ENCODE measurements around the gene PTPRM.

PTPRM gene

DNA sequence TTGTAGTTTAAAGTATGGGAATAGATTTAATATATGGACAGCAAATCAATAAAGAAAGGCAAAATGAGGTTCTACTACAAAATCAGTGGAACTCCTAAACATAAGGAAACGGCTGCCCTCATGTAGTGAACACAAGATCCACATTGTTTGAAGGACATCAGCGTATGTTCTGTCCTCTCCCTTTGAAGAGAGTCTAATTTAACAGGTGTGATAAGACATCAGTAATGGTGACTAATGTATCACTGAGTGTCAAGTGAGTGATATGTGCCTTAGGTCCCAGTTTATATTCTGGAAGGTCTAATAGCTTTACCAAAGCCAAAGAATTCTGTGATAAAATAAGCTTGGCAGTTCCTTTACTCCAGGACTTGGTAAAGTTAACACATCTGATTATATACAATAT lies 248.7 kb downstream of the PTPRM start:
- DNase-seq = no peak

DNA sequence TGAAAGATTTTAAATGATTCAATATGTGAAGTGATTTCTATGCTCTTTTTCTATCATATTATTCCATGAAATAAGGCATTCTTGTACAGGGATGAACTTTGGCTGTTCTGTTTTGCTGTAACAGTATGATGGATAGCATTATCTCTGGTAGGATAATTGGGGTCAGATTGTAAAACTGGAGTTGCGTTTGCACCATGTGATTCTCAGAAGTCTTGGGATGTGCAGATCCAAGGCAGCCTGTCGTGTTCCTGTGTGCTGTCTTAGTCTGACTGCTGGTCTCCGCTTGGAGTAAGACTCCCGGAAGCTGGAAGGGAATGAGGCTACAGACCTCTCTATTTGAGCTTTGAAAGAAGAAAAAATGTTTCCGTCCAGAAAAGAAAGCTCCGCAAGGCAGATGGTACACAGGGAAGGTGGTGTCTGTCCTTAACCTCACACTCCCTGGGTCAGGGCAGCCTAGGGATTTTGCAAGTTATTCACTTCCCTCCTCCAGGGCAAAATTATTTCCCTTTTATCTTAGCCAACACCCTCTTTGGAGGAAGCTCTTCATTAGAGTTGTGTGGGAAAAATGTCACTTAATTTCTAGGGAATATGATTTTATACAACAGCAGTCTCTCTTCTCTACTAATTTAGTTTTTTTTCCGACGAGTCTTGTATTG lies 250.6 kb downstream of the PTPRM start:
- no peak for DNase-seq

DNA sequence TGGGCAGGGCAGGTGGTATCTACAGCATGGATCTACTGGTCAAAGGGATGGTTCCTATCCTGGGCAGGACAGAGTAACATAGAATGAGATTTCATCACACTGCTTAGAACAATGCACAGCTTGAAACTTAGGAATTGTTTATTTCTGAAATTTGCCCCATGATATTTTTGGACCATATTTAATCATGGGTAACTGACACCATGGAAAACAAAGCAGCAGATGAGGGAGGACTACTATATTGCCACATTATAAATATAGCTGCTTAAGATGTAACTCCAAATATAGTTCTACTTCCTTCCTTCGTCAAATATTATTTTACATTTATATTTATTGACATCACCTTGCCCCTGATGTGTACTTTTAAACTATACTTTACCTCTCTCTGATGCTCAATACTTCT lies 254.7 kb downstream of the PTPRM start:
- no peak for DNase-seq

DNA sequence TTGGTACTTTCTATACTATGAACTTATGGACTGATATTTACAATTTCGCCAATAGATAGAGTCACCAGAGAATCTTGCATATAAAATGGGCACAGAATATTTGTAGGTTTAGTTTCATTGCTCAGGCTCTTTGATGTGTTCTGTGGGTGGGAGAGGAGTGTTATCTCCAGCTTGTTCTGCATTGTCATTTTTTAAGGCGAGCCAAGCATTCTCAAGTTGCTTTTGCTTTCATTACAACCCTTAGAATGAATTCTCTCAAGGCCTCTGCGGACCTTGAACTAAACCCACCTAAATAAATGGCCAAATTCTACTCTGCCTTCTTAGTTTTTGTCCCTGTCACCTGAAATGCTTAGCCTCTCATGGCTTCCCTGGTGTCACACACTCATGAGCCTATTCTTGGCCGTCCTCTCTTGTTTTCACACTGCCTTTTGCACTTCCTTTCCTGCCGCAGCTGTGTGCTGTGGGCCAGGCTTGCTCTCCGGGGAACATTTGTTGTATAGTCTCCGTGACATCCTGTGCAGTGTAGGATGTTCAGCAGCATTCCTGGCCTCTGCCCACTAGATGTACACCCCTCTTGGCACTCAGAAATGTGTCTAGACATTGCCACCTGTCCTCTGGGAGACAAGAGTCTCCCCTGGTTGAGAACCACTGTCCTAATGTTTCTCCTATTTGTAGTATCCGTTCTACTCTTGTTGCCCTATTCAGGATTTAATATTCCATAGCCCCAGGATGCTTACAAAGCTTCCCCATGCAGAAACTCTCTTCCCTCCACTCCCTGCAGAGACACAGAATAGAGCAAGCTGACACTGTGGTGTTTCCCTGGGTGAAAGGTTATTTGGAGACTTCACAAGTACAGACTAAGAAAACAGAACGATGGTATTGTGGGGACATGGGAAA lies 255.6 kb downstream of the PTPRM start:
- DNase-seq = no peak

DNA sequence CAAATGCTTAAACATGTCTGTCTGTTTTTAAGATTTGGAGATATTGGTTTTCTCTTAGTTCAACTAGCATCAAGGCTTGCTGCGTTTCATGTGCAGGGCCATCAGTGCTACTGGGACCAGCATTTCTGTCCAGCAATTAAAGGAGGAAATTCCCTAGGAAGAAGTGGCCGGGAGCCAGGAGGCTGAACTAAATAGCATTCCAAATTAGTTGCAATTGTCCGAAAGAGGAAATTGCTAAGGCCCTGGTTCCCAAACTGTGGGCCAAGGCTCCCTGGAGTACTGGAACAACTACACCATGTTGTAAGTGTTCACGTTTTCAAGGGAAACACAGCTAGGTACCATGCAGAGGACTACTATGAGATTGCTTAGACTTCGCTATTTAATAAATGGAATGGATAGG lies 257.9 kb downstream of the PTPRM start:
- DNase-seq = no peak

DNA sequence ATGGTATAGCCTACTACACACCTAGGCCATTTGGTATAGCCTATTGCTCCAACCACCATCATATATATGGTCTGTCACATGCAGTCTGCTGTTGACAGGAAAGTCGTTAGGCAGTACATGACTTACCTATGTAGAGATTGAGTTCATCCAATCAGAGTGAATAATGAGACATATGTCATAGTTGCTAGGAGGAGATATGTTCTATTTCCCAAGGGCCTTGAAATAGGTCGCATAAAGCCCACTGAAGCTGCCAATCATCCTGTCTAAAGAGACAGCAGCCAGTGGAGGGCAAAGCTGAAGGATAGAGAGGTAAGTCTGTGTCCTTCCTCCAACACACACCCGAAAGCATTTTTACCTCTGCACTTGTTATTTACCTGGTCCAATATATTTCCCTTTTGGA lies 263.4 kb downstream of the PTPRM start:
- no peak for DNase-seq

DNA sequence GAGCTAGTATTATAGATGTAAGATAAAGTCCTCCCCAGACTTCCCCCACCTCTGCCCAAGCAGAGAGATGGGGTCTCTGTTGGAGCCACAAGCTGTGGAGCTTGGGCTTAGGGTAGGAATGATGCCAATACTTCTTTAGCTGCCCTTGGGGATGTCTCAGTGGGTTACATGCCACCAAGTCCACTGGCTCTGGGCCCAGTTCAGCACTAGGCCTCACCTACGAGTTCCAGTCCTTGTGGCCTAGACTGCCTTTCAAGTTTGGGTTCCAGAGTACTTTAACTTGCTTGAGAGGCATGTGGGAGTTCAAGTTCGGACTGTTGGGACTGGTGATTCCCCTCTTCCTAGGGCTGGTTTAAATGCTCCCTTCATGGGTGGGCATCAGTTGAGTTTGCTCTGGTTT lies 272.4 kb downstream of the PTPRM start:
- DNase-seq = no peak

DNA sequence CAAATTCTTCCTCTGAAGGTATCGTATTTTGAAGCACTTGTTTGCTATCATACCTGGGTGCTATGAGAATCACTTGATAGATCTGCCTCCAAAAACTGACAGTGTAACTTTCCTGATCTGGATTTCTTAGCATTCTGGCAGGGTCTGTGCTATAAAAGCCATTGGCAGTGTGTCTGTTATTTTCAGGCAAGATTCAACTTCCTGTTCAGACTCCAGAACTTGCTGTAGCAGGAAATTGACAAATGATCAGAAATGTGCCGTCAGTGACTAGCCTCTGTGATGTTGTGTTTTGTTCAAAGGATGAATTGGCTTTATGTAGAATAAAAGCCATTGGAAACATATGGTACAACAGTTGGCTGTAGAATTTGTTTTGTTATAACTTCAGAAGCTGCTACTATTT lies 273.3 kb downstream of the PTPRM start:
- no peak for DNase-seq

DNA sequence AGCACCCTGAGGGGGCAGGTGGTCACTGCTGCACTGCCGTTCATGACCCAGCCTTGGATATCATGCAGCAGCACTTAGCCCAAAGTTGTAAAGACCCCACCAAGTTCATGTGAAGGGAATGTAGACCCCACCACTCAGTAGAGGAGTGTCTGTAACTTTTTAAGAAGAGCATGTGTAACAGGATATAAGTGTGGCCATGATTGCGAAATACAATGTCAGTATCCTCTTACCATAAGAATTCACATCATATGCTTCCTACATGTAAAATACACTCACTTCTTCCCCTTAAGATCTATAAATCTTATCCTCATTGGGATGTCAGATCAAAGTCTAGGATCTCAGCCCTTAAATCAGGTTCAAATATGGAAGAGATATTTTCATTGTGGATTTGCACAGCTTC lies 276.9 kb downstream of the PTPRM start:
- DNase-seq = no peak

DNA sequence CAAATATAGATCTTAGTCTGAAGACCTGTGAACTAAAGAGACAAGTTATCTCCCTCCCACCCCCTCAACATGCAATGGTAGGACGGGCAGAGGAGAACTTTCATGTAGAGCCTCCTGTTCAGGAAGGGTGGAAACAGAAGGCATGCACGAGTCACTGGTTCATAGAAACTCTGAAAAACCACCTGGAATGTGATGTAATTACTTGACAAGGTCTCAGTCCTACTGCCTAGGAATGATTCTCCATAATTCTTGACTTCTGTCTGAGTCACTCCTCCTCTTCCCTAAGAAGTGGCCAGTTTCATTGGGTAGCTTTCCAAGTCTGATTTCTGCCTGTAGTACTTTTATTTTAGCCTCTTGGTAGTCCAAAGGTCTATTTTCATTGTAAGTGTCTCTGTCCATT lies 277.3 kb downstream of the PTPRM start:
- no peak for DNase-seq

DNA sequence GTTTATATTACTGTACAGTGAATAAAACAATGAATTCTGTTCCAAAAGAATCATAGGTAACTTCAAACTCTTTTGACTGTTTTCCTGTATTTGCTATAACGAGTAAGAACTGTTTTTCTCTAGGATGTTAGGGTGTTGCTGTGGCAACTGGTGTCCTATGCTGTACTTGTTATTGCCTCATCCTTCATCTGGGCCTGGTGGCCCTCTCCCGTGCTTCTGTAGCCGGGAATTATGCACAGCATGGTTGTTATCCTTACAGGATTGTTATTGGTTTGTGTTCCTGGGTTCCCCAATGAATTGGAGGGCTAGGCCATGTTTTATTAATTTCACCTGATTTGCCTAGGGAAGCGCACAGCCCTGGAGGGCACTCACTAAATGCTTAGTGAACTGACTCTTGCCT lies 279.2 kb downstream of the PTPRM start:
- DNase-seq = no peak

DNA sequence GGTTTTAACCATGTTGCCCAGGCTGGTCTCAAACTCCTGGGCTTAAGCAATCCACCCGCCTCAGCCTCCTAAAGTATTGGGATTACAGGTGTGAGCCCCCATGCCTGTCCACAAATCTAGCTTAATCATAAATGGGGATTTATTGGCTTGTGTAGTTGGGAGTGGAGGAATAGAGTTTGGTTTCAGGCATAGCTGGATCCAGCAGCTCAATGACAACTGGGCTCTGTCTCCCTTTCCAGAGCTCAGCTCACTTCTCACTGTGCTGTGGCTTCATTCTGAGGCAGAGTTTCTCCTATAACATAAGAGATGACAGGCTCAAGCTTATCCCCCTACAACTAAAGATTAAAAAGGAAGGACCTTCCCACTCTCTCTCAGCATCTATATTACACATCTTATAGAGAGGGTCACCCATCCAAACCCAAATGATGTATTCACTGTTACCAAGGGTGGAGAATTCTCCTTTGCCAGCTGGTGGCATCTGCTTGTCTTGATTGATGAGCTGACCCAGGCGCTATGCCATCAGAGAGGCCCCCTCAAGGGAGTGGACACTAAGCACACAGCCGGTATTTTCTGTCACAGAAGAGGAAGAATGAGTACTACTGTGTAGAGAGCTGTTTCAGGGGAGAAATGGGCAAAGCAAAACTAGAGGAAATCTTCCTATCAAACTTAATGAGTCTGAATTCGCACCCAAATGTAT lies 280.4 kb downstream of the PTPRM start:
- DNase-seq = no peak

DNA sequence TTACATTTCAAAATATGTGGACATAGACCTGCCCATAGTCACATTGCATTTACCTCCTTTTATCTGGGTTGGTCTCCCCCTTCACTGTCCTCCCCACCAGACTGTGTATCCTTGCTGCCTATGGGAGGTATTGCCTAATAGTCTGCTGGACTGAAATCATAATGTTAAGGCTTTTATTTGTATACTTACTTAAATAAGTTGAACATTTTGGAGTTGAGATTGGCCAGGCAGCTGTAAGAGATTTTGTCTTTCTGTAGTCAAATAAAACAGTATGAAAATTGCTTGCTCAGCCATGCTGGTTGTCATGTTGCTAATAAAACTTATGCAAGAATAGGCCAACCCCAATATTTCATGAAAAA lies 280.9 kb downstream of the PTPRM start:
- no peak for DNase-seq

DNA sequence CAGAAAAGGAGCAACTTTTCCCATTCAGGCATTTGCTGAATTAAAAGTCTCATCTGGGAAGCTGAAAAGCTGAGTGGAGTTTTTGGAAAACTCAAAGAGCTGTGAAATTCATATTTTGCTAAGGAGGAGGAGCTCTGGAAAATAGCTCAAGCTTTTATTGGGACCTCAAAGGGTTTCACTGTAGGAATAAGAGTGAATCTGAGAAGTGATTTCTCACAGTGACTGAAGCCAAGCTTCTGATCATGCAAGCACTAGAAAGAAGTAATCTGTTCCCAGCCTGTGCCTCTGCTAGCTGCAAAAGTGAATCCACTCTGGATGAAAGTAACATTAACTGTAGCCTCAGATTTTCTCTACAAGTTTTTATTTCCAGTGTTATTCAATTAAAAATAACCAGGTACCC lies 283.3 kb downstream of the PTPRM start:
- DNase-seq = no peak

DNA sequence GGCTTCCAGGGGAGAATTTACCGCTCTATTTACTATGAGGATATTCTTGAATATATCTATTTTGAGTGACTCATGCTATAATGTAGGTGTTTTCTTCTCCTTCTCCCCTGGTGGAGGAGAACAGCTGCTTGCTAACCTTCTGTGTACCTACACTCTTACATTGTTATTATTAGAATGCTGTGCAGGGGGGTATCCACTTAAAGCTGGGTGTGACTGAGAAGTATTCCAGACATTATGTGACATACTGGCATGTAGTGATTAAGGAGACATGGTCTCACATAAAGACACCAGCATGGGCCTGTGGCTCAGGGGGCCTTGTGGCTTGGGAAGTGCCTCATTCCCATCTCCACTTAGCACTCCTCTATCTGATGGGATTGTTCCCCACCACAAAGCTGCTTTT lies 287.9 kb downstream of the PTPRM start:
- no peak for DNase-seq

DNA sequence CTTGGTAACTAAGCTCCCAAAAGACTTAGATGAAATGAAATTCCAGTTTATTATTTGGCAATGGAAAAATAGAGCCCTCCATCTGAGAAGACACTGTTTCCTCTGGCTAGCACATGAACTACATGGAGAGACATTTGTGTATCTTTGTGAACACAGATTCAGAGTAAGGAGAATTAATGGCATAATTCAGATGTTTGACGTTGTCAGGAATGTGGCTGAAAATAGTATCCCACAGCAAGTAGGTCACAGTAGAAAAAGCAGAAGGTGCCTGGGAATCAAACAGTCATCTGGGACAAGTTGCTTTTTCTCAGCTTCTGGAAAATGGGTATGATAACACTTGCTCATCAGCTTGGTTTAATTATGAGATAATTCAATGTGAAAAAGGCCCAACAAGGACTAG lies 288.6 kb downstream of the PTPRM start:
- DNase-seq = no peak

DNA sequence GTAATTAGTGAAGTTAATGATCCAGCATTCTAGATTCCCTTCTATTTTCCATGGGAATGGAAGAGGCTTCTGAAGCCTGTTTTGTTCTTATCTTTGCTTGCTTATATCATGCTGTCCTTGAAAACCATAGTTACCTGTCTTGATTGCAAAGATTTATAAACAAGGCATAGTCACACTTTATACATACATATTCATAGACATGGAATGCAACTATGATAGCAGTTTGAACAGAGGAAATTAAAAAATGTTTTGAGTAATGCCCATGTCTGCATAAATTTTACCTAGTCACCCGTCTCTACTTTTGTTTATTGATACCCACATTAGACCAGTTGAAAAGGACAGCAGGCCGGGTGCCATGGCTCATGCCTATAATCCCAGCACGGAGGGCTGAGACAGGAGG lies 289.0 kb downstream of the PTPRM start:
- no peak for DNase-seq

DNA sequence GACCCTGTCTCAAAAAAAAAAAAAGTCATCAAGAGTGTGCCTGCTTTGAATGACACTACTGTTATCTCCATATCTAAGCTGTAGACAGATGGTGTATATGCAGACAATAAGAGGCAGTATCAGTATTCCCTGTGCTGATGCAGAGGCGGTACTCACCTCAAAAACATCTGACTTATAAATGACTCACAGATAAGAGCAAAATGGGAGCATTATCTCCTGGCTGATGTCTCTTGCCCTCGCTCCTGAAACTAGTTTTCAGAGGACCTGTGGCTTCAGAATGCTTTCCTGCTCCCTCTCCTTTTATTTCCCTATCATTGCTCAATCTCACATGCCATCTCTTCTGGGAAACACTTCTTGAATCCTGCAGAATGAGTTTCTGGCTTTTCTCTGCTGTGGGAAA lies 289.6 kb downstream of the PTPRM start:
- no peak for DNase-seq

DNA sequence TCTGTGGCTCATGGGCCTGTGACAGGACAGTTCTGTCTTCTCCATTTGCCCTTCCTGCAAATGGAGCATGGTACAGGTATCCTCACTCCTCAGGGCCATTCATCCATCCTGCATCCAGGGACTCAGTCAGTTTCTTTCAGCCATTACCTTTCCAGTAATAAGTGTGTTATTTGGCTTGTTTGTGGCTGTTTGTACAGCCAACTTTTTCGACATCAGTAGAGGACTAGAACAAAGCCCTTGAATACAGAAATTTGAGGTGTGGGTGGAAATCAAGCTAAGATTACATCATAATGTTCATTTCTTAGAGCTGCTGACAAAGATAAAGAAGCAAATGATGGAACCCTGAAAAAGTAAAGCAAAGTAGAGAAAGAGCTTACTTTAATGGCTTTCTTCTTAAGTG lies 290.4 kb downstream of the PTPRM start:
- DNase-seq = no peak

DNA sequence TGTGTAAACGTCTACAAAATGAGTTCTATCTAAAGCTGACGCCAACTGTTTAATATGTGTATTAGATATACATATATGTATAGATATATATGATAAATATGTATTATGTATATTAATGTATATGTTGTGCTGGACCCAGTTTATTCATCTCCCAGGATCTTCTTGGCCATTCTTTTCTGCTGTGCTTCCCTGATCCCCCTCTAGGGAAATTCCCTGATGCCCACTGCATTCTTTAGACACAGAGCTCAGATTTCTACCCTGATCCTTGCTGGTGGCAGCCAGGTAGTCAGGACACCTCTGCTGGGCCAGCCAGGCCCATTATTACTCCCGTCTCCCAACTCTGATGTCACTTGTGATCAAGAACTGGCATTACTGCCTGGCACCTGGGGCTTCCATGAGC lies 292.0 kb downstream of the PTPRM start:
- DNase-seq = no peak

DNA sequence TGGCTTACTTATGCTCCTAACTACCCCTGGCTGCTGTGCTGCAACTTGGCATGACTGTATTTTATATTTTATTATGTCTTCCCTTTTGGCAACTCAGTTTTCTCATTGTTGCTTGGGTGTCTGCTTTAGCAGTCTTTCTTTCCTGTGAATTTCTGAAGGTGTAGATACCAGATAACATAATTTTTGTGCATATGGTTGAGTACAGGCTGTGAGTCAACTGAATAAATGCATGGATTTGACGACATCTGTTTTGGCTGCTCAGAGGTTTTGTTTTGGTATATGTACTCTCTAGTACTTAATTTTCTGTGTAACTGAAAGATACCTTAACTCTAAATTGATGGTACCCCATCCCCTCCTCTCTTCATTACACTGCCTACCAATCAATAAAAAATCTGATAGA lies 303.1 kb downstream of the PTPRM start:
- no peak for DNase-seq

DNA sequence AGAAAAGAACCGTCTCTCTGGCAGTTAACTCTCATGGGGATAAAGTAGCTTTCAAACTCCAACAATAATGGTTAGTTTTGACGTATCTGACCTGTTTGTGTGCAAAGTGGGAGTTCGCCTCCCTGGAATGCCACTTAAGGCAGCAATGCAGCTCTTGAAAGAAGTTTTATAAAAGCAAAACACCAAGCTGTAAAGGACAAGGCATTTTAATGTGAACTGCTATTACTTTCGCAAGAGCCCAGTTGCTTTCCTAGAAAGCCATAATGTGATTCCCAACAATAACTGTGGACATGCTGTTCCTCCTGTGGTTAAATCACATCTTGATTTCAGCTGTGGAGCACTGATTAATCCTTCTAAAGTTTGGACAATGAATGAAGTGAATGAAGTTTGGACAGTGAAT lies 303.7 kb downstream of the PTPRM start:
- DNase-seq = no peak

DNA sequence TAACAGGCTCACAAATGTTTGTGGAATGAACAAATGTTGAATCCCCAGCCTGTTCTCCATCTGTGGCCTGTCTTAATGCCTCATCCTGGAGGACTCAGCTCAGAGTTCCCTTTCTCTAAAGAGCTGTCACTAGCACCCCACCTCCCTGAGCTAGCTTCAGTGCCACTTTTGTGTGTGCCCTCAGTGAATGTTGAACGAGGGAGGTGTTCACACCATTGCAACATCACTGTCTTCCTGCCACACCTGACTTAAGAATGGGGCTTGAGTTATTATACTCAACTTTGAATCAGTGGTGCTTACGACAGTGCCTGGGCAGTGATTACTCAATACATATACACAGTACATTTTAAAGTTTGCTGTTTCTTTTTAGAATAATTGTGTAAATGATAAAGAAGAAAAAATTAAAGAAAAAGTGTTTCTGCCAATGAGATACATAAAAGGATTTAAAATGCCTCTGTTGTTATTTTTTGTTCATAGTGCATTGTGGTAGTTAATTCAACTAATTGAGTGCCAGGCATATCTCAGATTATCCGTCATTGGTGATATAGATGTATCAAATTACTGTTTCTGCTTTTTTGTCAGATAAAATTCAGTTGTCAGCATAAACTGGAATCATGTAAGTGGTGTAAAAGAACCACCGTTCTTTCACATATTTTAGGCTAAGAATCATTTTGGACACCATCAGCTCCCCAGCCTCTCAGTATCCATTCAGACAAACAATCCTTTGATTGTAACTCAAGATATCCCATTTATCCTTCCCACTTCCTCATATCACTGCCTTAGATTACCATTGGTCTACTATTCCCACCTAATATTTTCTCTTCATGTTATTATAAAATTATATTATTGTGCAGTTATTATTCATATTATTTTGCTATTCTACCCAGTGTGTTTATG lies 304.7 kb downstream of the PTPRM start:
- no peak for DNase-seq

All from stimulated activated CD4-positive, alpha-beta T cell treated with anti-CD3 and anti-CD28 coated beads, Interleukin-2, amount 100 ng/mL, for 48 hours (primary cell).